Upper lobe of right lung (tissue), 1 donor: ENCODE results near the gene GNAT3. TPM values are rescaled to one million over a fixed set of nuclear protein-coding genes. Genes with fewer than 3 reads are reported as not detected.

Experiments
- ATAC-seq: fragments of 200-7000 bp; cut with Tn5 transposase; one replicate; pipeline ENCODE4 v1.9.1; 2020; ENCODE audit warnings: mild to moderate bottlenecking, moderate library complexity
- DNase-seq: peaks from one replicate; pipeline ENCODE4 v3.0.0-alpha.2; 2020
- H3K27ac ChIP-seq: fragments of 200-600 bp; one replicate; pipeline ENCODE4 v1.8.0; 2022
- H3K27me3 ChIP-seq: fragments of 200-600 bp; one replicate; pipeline ENCODE4 v1.8.0; 2022; ENCODE audit warnings: mild to moderate bottlenecking
- H3K36me3 ChIP-seq: fragments of 200-600 bp; one replicate; pipeline ENCODE4 v1.8.0; 2022
- H3K4me1 ChIP-seq: fragments of 200-600 bp; one replicate; pipeline ENCODE4 v1.8.0; 2022
- H3K4me3 ChIP-seq: fragments of 200-600 bp; one replicate; pipeline ENCODE4 v1.8.0; 2022; ENCODE audit warnings: mild to moderate bottlenecking
- H3K9me3 ChIP-seq: fragments of 200-600 bp; one replicate; pipeline ENCODE4 v1.8.0; 2022
- intact Hi-C: fragments of 100-400 bp; cut with DNase I; formaldehyde crosslinking; loops from one replicate; pipeline ENCODE4 v1.11.0; 2022
- total RNA-seq: library from RNA; stranded (reverse); fragmentation: NEBNext Ultra II Directional; extraction: Animal tissue kit (Norgen Biotek cat#: 25700); gene quantifications from one replicate; pipeline ENCODE4 v1.2.1, GENCODE V29; 2021
- TF ChIP-seq, protein P1 (sequence below): fragments of 200-600 bp; IDR thresholded peaks from one replicate; pipeline ENCODE4 v1.8.0; 2022; ENCODE audit warnings: antibody characterized with exemption
- donor health status: DM: no; HTN: yes; CAD: no; lungs with severe emphysema.

GNAT3 gene
- total RNA-seq, 1 donor from 2014 or later, result not detected

DNA sequence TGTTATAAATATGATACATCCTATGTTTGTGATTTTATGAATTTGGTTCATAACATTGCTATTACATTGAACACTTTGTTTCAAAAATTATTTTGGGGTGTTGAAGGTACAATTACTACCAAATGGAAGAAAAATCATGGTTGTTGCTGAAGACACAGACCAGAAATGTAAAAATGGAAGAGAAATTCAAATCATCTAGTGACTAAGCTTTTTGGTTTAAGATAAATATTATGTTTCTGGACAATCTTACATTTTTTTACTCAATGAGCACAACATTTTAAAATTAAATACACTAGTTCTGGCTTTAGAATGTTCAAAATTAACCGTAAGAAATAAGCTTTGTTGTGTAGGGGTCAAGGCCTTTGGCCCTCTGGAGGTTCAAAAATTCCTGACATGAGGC is 82.7 kb downstream of the GNAT3 start:
- TF ChIP-seq, protein P1, sequence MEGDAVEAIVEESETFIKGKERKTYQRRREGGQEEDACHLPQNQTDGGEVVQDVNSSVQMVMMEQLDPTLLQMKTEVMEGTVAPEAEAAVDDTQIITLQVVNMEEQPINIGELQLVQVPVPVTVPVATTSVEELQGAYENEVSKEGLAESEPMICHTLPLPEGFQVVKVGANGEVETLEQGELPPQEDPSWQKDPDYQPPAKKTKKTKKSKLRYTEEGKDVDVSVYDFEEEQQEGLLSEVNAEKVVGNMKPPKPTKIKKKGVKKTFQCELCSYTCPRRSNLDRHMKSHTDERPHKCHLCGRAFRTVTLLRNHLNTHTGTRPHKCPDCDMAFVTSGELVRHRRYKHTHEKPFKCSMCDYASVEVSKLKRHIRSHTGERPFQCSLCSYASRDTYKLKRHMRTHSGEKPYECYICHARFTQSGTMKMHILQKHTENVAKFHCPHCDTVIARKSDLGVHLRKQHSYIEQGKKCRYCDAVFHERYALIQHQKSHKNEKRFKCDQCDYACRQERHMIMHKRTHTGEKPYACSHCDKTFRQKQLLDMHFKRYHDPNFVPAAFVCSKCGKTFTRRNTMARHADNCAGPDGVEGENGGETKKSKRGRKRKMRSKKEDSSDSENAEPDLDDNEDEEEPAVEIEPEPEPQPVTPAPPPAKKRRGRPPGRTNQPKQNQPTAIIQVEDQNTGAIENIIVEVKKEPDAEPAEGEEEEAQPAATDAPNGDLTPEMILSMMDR, result no peak
- Histone ChIP-seq H3K4me1 (no peaks in the 10 kb centered on the region), H3K36me3 (no peaks in the 10 kb centered on the region), H3K27me3 (no peaks in the 10 kb centered on the region), H3K27ac (no peak overlapping the region), H3K4me3 (no peak overlapping the region), H3K9me3 (no peaks in the 10 kb centered on the region)
- no peak for DNase-seq
- intact Hi-C loops, result loop anchor here (10.0 kb wide), 1 partner anchor 226 kb away; no protein-coding TSS in a partner anchor
- no peak for ATAC-seq

DNA sequence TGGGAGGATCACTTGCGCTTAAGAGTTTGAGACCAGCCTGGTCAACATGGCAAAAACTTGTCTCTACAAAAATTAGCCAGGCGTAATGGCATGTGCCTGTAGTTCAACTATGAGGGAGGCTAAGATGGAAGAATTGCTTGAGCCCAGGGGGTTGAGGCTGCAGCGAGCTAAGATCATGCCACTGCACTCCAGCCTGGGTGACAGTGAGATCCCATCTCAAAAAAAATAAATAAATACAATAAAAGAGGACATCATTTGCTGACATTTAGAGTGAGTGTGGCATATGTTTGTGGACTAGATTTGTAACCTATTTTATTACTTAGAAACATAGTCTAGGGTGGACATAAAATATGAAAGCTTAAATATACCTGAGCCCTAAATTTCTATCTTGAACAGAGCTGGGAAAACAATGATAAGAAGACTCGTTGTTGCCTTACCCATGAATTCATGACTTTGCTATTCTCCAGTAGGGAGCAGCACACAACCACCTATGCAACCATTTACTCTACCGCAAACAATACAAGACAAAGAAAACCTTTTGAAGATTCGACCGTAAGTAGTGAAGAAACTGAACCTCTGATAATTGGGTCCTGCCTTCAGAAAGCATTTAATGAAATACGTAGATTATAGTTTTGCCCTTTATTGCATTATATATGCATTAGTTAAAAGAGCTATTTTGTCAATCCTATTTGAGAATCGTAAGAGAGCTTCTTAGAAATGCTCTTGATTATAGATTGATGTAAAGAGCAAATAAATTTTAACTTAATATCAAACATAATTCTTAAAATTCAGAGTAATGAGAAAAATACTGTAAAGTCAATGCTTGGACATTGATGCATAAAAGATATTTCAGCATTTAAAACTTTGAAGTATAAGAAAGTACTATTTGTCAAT is 83.5 kb downstream of the GNAT3 start:
- Histone ChIP-seq H3K27ac (no peak overlapping the region), H3K27me3 (no peaks in the 10 kb centered on the region), H3K4me1 (no peaks in the 10 kb centered on the region), H3K4me3 (no peak overlapping the region), H3K9me3 (no peaks in the 10 kb centered on the region), H3K36me3 (no peaks in the 10 kb centered on the region)
- no peak for DNase-seq
- intact Hi-C loops, result loop anchor here (10.0 kb wide), 1 partner anchor 226 kb away; no protein-coding TSS in a partner anchor
- TF ChIP-seq, protein P1, result peak; percentile 72
- ATAC-seq, result peak; percentile 90

DNA sequence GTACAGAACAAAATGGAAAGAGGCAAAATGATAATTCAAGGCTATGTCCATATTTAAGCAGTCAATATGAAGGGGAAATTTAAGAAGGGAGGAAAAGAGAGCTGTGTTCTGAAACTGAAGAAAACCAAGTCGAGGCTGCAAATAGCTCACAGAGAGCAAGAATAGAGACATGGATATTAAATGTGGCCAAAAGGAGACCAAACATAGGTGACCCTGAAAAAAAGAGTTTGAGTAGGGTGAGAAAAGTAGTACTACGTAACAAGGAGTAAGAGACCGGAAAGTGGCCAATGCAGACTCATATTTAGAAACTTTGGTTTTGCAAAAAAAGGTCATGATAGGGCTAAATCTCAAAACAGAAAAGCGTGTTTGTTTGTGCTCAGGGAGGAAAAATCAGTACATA is 84.6 kb downstream of the GNAT3 start:
- Histone ChIP-seq H3K27me3 (no peaks in the 10 kb centered on the region), H3K27ac (no peak overlapping the region), H3K4me3 (no peak overlapping the region), H3K4me1 (no peaks in the 10 kb centered on the region), H3K36me3 (no peaks in the 10 kb centered on the region), H3K9me3 (no peaks in the 10 kb centered on the region)
- DNase-seq (no peak), ATAC-seq (no peak)
- TF ChIP-seq, protein P1, result no peak
- intact Hi-C loops, result loop anchor here (10.0 kb wide), 1 partner anchor 228 kb away; no protein-coding TSS in a partner anchor

DNA sequence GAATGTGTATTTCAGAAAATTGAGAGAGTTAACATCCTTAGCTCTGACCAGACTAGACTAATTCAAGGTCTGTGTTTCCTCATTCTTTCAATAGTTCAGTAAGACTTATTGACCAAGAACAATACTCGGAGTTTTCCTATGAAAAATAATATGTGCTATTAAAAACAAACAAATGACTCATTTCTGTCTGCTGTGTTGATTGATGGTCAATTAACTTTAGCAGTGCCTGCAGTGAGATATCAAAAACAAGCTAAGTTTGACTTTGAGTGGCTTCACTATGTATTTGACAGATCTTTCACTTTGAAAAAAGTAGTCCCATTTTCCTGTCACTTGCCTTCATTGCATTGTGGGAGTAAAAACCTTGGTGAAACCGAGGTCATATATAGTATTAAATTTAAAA is 91.0 kb downstream of the GNAT3 start:
- no peaks in the 10 kb centered on the region for H3K27me3 ChIP-seq
- no peaks in the 10 kb centered on the region for H3K36me3 ChIP-seq
- H3K27ac ChIP-seq, result no peak overlapping the region
- no peaks in the 10 kb centered on the region for H3K9me3 ChIP-seq
- TF ChIP-seq, protein P1, result no peak
- intact Hi-C loops, result loop anchor here (10.0 kb wide), 1 partner anchor 234 kb away; no protein-coding TSS in a partner anchor
- DNase-seq (no peak), ATAC-seq (no peak)
- H3K4me3 ChIP-seq, result no peak overlapping the region
- H3K4me1 ChIP-seq, result no peaks in the 10 kb centered on the region

DNA sequence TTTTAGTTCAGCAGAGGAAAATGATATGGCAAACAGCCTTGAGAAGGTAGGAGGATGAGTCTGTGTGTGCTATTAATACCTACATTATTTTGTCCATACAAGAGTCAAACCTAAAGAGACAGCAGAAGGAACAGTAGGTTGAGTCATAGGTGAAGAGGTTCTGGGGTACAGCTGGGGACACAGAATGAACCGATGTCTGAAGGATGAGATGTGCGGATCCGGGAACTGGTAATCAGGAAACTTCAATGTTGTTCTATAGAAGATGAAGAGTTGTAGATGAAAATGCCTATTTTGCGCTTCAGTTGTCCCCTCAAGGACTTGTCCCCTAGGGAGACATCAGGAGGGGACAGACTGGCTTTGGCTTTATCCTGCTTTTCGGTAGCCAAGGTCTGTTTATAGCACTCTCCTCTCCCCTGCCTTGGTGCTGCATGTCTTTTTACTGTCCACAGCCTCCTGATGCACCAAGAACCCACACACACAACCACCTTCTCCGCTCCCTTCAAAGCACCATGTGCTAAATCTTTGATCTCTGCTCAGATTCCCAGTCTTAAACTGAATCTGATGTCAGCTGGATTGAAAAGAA is 94.6 kb downstream of the GNAT3 start:
- H3K27me3 ChIP-seq, result no peaks in the 10 kb centered on the region
- TF ChIP-seq, protein P1, result no peak
- intact Hi-C loops, result no loop called here

More for the DNA sequence above, 94.6 kb downstream of the GNAT3 start:
- DNase-seq (no peak), ATAC-seq (no peak)
- Histone ChIP-seq H3K9me3 (no peaks in the 10 kb centered on the region), H3K4me1 (no peaks in the 10 kb centered on the region), H3K4me3 (no peak overlapping the region), H3K36me3 (no peaks in the 10 kb centered on the region), H3K27ac (no peak overlapping the region)
